ENCODE data around the gene CD74.
"Not testable (repeated sequence)": the region's sequence is repeated elsewhere in the genome, so short reads cannot be mapped to it uniquely, and the experiment has no call there.

CD74 gene

DNA sequence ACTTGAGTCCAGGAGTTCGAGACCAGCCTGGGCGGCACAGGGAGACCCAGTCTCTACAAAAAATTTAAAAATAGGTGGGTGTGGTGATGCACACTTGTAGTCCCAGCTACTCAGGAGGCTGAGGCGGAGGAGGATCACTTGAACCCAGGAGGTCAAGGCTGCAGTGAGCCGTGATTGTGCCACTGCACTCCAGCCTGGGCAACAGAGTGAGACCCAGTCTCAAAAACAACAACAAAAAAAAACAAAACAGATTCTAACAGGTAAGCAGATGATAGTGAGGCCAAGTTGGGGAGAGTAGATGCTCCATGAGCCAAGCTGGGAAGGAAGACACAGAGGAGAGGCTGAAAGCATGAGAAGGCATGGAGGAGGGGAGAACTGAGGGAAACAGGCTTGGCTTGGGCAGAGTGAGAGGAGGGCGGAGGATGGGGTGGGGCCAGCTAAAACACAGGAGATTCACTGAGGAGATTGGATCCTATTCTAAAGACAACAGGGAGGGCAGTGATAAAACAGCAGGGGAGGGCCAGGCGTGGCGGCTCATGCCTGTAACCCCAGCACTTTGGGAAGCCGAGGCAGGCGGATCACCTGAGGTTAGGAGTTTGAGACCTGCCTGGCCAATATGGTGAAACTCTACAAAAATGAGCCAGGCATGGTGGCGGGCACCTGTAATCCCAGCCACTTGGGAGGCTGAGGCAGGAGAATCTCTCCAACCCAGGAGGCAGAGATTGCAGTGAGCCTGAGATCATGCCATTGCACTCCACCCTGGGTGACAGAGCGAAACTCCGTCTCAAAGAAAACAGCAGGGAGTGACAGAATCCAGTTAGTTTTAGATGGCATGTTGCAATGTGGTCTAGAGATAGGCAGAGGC is 28.5 kb upstream of the CD74 start:
- Histone ChIP-seq H3K9ac (ENCODE audit: low read length) (no peak overlapping the region), H3K9me3 (ENCODE audit: control insufficient read depth, low read depth, low read length) (no peaks in the 10 kb centered on the region), H3K27ac (ENCODE audit: low read length) (no peak overlapping the region), H3K4me1 (ENCODE audit: control insufficient read depth, low read depth, low read length) (peaks cover 15% of the 10 kb centered on the region), H3K36me3 (ENCODE audit: control insufficient read depth, low read depth, low read length) (peaks cover 29% of the 10 kb centered on the region), H3K27me3 (ENCODE audit: control insufficient read depth, insufficient read depth, low read length) (no peaks in the 10 kb centered on the region), H3K4me3 (ENCODE audit: low read length) (no peak overlapping the region)

DNA sequence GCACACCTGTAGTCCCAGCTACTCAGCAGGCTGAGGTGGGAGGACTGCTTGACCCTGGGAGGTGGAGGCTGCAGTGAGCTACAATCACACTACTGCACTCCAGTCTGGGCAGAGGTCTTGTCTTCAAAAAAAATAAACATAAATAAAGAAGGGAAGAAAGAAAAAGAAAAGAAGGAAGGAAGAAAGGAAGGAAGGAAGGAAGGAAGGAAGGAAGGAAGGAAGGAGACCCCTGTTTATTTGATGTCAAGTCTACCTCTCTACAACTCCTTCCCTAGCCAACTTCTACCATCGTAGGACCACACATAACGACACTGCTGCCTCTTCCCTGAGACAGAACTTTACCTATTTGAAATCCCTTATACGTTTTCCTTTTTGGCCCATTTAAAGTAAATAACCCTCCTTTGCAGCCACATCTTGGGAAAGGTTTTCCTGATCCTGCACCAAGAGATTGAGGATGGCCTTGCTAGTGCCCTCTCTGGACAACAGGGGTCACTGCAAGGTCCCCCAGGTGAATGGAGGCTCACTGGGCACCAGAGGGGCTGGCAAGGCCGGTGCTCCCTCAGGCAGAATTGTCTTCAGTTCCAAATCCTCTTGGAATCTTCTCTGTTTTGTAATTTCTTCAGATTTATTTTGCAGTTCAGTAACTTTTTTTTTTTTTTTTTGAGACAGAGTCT is 26.3 kb upstream of the CD74 start:
- Histone ChIP-seq H3K36me3 (ENCODE audit: control insufficient read depth, low read depth, low read length) (peaks cover 8% of the 10 kb centered on the region), H3K4me3 (ENCODE audit: low read length) (no peak overlapping the region)

DNA sequence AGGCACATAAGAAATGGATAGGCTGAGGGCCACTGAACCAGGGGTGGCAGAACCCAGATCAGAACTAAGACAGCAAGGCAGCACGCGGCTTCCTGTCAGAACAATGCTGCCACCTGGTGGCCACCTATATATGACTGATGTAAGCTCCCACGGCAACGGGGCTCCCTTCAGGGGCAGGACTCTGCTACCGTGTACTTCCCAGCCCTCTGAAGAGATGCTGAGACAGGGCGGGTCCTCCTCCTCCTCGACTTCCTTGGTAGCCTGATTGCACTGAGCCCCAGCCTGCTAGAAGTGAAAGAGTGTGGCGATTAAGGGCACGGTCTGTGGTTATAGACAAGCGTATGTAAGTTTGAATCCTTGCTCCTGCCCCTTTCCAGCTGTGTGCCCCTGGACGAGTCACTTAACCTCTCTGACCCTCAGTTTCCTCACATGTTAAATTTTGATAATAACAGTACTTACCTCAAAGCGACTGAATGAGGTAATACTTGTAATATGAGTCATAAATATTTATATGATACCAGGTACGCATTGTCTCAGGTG is 23.5 kb upstream of the CD74 start:
- H3K9ac ChIP-seq (ENCODE audit: low read length), result no peak overlapping the region
- H3K4me1 ChIP-seq (ENCODE audit: control insufficient read depth, low read depth, low read length), result peaks cover 3% of the 10 kb centered on the region
- no peaks in the 10 kb centered on the region for H3K36me3 ChIP-seq (ENCODE audit: control insufficient read depth, low read depth, low read length)
- H3K4me3 ChIP-seq (ENCODE audit: low read length), result no peak overlapping the region
- H3K27ac ChIP-seq (ENCODE audit: low read length), result no peak overlapping the region
- H3K9me3 ChIP-seq (ENCODE audit: control insufficient read depth, low read depth, low read length), result no peaks in the 10 kb centered on the region
- H3K27me3 ChIP-seq (ENCODE audit: control insufficient read depth, insufficient read depth, low read length), result no peaks in the 10 kb centered on the region

More for the DNA sequence above, 26.3 kb upstream of the CD74 start:
- H3K9ac ChIP-seq (ENCODE audit: low read length), result no peak overlapping the region
- H3K27me3 ChIP-seq (ENCODE audit: control insufficient read depth, insufficient read depth, low read length), result no peaks in the 10 kb centered on the region
- H3K27ac ChIP-seq (ENCODE audit: low read length), result no peak overlapping the region
- H3K4me1 ChIP-seq (ENCODE audit: control insufficient read depth, low read depth, low read length), result peaks cover 15% of the 10 kb centered on the region
- H3K9me3 ChIP-seq (ENCODE audit: control insufficient read depth, low read depth, low read length), result no peaks in the 10 kb centered on the region

DNA sequence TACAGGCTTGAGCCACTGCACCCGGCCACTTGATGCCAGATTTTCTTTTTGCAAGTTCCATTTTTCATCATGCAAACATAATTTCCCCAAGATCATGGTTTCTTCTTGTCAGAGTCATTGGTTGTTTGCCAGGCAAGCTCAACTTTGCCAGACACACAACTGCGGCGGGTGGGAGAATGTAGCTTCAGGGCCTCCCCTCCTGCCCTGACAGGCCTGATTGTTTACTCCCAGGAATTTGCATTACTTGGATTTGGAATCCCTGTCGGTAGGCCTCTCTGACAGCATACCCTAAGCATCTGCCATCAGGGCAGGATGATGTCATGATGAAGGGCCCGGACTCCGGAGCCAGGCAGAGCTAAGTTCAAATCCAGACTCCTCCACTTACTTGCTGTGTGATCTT is 21.8 kb upstream of the CD74 start:
- no peaks in the 10 kb centered on the region for H3K36me3 ChIP-seq (ENCODE audit: control insufficient read depth, low read depth, low read length)
- no peak overlapping the region for H3K9ac ChIP-seq (ENCODE audit: low read length)
- H3K27me3 ChIP-seq (ENCODE audit: control insufficient read depth, insufficient read depth, low read length), result no peaks in the 10 kb centered on the region
- no peak overlapping the region for H3K27ac ChIP-seq (ENCODE audit: low read length)
- no peaks in the 10 kb centered on the region for H3K4me1 ChIP-seq (ENCODE audit: control insufficient read depth, low read depth, low read length)
- H3K4me3 ChIP-seq (ENCODE audit: low read length), result no peak overlapping the region
- H3K9me3 ChIP-seq (ENCODE audit: control insufficient read depth, low read depth, low read length), result no peaks in the 10 kb centered on the region

DNA sequence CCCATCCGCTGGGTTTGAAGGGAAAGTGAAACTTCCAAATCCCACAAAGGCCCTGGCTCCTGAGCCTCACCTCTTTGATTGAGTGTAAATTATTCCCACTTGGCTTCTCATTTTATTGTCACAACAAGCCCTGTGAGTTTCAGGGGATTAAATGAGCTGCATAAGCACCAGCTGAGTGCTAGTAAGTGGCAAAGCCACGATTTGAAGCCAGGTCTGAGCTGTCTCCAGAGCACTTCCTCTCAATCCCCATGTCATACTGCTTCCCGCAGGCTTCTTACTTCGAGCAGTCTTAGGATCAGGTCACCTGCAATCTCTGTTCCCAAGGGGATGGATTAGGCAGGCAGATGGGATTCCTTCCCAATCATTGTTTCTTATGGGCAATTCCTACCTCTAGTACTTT is 18.9 kb upstream of the CD74 start:
- Histone ChIP-seq H3K9ac (ENCODE audit: low read length) (no peak overlapping the region), H3K9me3 (ENCODE audit: control insufficient read depth, low read depth, low read length) (no peaks in the 10 kb centered on the region), H3K4me1 (ENCODE audit: control insufficient read depth, low read depth, low read length) (no peaks in the 10 kb centered on the region), H3K27ac (ENCODE audit: low read length) (no peak overlapping the region), H3K4me3 (ENCODE audit: low read length) (no peak overlapping the region), H3K27me3 (ENCODE audit: control insufficient read depth, insufficient read depth, low read length) (no peaks in the 10 kb centered on the region), H3K36me3 (ENCODE audit: control insufficient read depth, low read depth, low read length) (no peaks in the 10 kb centered on the region)

DNA sequence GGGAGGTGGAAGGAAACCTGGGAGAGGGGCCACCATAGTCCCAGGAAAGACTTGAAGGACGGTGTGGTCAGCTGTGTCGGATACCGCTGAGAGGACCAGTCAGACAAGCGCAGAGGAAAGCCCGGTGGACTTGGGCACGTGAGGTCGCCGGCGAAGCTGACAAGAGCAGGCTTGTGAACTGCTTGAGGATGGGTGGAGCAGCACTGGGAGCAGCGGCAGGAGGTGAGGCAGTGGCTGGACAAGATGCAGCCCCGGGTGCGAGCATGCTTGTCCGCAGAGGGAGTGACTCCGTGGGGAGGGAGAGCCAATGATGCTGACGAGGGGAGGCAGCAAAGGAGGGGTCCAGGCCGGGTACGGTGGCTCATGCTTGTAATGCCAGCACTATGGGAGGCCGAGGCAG is 18.3 kb upstream of the CD74 start:
- Histone ChIP-seq H3K9ac (ENCODE audit: low read length) (no peak overlapping the region), H3K4me1 (ENCODE audit: control insufficient read depth, low read depth, low read length) (no peaks in the 10 kb centered on the region), H3K36me3 (ENCODE audit: control insufficient read depth, low read depth, low read length) (no peaks in the 10 kb centered on the region), H3K27me3 (ENCODE audit: control insufficient read depth, insufficient read depth, low read length) (no peaks in the 10 kb centered on the region), H3K27ac (ENCODE audit: low read length) (no peak overlapping the region), H3K9me3 (ENCODE audit: control insufficient read depth, low read depth, low read length) (no peaks in the 10 kb centered on the region), H3K4me3 (ENCODE audit: low read length) (no peak overlapping the region)

DNA sequence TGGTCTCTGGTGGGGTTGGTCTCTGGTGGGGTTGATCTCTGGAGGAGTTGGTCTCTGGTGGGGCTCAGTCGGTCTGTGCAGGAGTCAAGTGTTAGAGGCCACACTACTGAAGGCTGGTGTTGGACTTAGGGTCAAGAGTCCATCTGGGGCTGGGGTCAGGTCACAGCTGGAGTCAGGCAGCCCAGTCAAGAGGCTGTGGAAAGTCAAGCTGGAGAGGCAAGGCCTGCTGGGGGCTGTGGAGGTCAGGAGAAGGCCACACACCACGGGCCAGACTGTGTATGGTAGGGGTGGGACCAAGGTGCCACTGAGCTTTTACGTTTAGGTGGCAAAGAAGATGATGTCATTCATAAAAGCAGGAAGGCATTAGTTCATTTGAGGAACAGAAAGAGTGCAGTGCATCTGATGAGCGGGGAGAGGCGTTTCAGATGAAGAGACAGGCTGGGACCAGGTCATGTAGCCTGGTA is 16.7 kb upstream of the CD74 start:
- Histone ChIP-seq H3K9me3 (ENCODE audit: control insufficient read depth, low read depth, low read length) (no peaks in the 10 kb centered on the region), H3K36me3 (ENCODE audit: control insufficient read depth, low read depth, low read length) (no peaks in the 10 kb centered on the region), H3K4me1 (ENCODE audit: control insufficient read depth, low read depth, low read length) (no peaks in the 10 kb centered on the region), H3K27ac (ENCODE audit: low read length) (no peak overlapping the region), H3K27me3 (ENCODE audit: control insufficient read depth, insufficient read depth, low read length) (no peaks in the 10 kb centered on the region), H3K9ac (ENCODE audit: low read length) (no peak overlapping the region), H3K4me3 (ENCODE audit: low read length) (no peak overlapping the region)

DNA sequence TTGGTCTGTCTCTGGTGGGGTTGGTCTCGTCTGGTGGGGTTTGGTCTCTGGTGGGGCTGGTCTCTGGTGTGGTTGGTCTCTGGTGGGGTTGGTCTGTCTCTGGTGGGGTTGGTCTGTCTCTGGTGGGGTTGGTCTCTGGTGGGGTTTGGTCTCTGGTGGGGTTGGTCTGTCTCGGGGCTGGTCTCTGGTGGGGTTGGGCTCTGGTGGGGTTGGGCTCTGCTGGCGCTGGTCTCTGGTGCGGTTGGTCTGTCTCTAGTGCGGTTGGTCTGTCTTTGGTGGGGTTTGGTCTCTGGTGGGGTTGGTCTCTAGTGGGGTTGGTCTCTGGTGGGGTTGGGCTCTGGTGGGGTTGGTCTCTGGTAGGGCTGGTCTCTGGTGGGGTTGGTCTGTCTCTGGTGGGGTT is 16.3 kb upstream of the CD74 start:
- Histone ChIP-seq H3K27me3 (ENCODE audit: control insufficient read depth, insufficient read depth, low read length) (no peaks in the 10 kb centered on the region), H3K9ac (ENCODE audit: low read length) (no peak overlapping the region), H3K4me3 (ENCODE audit: low read length) (no peak overlapping the region), H3K4me1 (ENCODE audit: control insufficient read depth, low read depth, low read length) (no peaks in the 10 kb centered on the region), H3K27ac (ENCODE audit: low read length) (no peak overlapping the region), H3K36me3 (ENCODE audit: control insufficient read depth, low read depth, low read length) (no peaks in the 10 kb centered on the region), H3K9me3 (ENCODE audit: control insufficient read depth, low read depth, low read length) (no peaks in the 10 kb centered on the region)

DNA sequence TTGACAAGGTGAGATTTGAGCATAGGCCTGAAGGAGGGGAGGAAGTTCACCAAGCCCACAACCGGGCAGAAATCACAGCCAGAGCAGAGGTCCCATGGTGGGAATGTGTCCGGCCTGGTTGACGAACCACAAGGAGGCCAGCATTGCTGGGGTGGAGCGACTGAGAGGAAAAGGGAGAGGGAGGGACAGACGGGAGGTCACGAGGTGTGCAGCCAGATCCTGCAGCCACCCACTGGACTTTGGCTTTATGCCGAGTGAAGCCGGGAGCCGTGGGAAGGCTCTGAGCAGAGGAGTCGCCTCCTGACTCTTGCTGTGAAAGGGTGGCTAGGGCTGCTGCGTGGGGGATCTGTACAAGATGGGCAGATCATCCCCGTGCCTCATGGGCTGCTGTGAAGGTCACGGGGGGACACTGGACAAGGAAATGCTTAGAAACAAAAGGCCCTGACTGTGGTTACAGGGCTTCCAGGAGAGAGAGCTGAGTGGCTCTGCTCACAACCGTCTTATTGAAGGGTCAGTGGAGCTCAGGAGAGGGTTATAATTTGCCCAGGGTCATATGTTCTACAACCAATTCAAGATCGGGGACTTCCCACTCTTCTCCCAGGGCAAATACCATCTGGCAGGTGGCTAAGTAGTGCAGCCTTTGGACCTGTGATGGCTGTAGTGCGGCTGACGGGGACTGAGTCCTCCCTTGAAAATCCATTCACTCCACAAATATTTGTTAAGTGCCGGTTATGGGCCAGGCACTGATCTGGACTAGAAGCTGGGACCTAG is 15.6 kb upstream of the CD74 start:
- Histone ChIP-seq H3K9ac (ENCODE audit: low read length) (no peak overlapping the region), H3K4me3 (ENCODE audit: low read length) (no peak overlapping the region), H3K27ac (ENCODE audit: low read length) (no peak overlapping the region), H3K9me3 (ENCODE audit: control insufficient read depth, low read depth, low read length) (no peaks in the 10 kb centered on the region), H3K27me3 (ENCODE audit: control insufficient read depth, insufficient read depth, low read length) (no peaks in the 10 kb centered on the region), H3K36me3 (ENCODE audit: control insufficient read depth, low read depth, low read length) (no peaks in the 10 kb centered on the region), H3K4me1 (ENCODE audit: control insufficient read depth, low read depth, low read length) (no peaks in the 10 kb centered on the region)

DNA sequence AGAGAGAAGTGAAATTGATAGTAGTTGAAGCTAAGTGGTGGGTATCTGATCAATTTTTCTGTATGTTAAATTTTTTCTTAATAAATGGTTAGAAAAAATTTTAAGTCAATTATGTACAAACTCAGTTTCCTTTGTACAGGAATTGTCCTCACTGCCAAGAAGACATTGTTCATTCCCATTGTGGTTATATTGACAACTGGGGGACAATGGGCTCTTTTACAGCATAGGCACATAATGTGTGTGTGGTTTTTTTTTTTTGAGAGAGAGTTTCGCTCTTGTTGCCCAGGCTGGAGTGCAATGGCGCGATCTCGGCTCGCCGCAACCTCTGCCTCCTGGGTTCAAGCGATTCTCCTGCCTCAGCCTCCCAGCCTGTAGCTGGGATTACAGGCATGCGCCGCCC is 13.5 kb upstream of the CD74 start:
- H3K9me3 ChIP-seq (ENCODE audit: control insufficient read depth, low read depth, low read length); H3K27me3 ChIP-seq (ENCODE audit: control insufficient read depth, insufficient read depth, low read length); H3K4me3 ChIP-seq (ENCODE audit: low read length); H3K4me1 ChIP-seq (ENCODE audit: control insufficient read depth, low read depth, low read length); H3K9ac ChIP-seq (ENCODE audit: low read length); H3K36me3 ChIP-seq (ENCODE audit: control insufficient read depth, low read depth, low read length); H3K27ac ChIP-seq (ENCODE audit: low read length): not testable (repeated sequence)

DNA sequence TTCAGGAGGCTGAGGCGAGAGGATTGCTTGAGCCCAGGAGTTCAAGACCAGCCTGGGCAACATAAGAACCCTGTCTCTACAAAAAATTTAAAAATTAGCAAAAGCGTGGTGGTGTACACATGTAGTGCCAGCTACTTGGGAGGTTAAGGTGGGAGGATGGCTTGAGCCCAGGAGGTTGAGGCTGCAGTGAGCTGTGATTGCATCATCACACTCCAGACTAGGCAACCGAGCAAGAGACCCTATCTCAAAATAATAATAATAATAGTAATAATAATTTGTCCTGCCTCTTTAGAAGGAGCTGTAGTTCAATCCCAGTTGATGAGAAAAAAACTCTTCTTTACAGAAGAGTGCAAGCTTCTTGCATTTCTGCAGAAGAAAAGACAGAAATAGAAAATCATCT is 10.0 kb upstream of the CD74 start:
- Histone ChIP-seq H3K4me1 (ENCODE audit: control insufficient read depth, low read depth, low read length) (peaks cover 3% of the 10 kb centered on the region), H3K36me3 (ENCODE audit: control insufficient read depth, low read depth, low read length) (no peaks in the 10 kb centered on the region), H3K27ac (ENCODE audit: low read length) (no peak overlapping the region)

More for the DNA sequence above, 10.0 kb upstream of the CD74 start:
- Histone ChIP-seq H3K9me3 (ENCODE audit: control insufficient read depth, low read depth, low read length) (no peaks in the 10 kb centered on the region), H3K9ac (ENCODE audit: low read length) (no peak overlapping the region), H3K27me3 (ENCODE audit: control insufficient read depth, insufficient read depth, low read length) (no peaks in the 10 kb centered on the region), H3K4me3 (ENCODE audit: low read length) (no peak overlapping the region)

Measured in iPS-18a (cell line).